Keratinocyte (primary cell): ENCODE data around the gene SGCG.

ENCODE experiments used
- CTCF ChIP-seq, 3 experiments: IDR thresholded peaks in 1 of 3; conservative IDR thresholded peaks in 1 of 3; optimal IDR thresholded peaks in 1 of 3; 2 replicates in 2 of 3; 3 replicates in 1 of 3; pipeline versions ENCODE3 to v1.5.1; 2011; ENCODE audit warnings: low read length in 3 of 3, mild to moderate bottlenecking in 3 of 3, moderate library complexity in 2 of 3, control low read depth in 1 of 3, inconsistent platforms in 1 of 3; ENCODE audit not compliant: insufficient read depth in 2 of 3; ENCODE audit errors: extremely low read depth in 1 of 3
- EZH2 ChIP-seq: IDR thresholded peaks from one replicate; pipeline ENCODE4 v1.6.1; 2012; ENCODE audit warnings: inconsistent platforms, mild to moderate bottlenecking, low read length, moderate library complexity

GRCh38 chr13:23180711-23181110 lies at the start of gene SGCG:
- TF ChIP-seq CTCF (optimal IDR thresholded peaks at IDR 0.05 in 1 of 3, IDR thresholded peaks at IDR 0.05 in 1 of 3, conservative IDR thresholded peaks at IDR 0.05 in 1 of 3; ENCODE audit: extremely low read depth in 1 of 3, insufficient read depth in 2 of 3, low read length in 3 of 3) (no peak), EZH2 (no peak)
